ENCODE data around the gene ATG4D. TPM values are rescaled to one million over a fixed set of nuclear protein-coding genes. Genes with fewer than 3 reads are reported as not detected.
"Not testable (repeated sequence)": the region's sequence is repeated elsewhere in the genome, so short reads cannot be mapped to it uniquely, and the experiment has no call there.

ATG4D gene
- total RNA-seq, 1 donor from 2014 or later, result 34.1 TPM

DNA sequence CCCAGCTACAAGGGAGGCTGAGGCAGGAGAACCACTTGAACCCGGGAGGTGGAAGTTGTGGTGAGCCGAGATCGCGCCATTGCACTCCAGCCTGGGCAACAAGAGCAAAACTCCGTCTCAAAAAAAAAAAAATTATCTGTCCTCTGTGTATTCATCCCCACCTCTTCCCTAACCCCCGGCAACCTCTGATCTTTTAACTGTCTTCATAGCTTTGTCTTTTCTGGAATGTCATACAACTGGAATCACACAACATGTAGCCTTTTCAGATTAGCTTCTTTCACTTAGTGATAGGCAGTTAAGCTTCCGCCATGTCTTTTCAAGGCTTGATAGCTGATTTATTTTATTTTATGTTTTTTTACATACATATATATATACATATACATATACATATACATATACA, 18.1 kb upstream of the ATG4D start:
- intact Hi-C loops (cut with micrococcal nuclease), result no loop called here
- DNase-seq (ENCODE audit: low spot score), result no peak
- no peaks in the 10 kb centered on the region for H3K36me3 Mint-ChIP-seq (ENCODE audit: low read depth)
- no peaks in the 10 kb centered on the region for H3K4me1 Mint-ChIP-seq (ENCODE audit: low read depth)
- H3K27ac Mint-ChIP-seq, result no peak overlapping the region
- H3K27me3 Mint-ChIP-seq (ENCODE audit: low read depth), result peaks cover 6% of the 10 kb centered on the region
- H3K9me3 Mint-ChIP-seq, result no peaks in the 10 kb centered on the region
- no peak overlapping the region for H3K4me3 Mint-ChIP-seq (ENCODE audit: low read depth)

DNA sequence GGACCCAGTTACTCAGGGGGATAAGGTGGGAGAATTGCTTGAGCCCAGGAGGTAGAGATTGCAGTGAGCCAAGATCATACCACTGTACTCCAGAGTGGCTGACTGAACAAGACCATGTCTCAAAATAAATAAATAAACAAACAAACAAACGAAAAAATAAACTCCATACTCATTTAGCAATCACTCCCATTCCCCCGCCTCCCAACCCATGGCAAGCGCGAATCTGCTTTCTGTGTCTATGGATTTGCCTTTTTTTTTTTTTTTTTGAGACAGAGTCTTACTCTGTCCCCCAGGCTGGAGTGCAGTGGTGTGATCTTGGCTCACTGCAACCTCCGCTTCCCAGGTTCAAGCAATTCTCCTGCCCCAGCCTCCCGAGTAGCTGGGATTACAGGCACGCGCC, 16.8 kb upstream of the ATG4D start:
- H3K4me3 Mint-ChIP-seq (ENCODE audit: low read depth); H3K27me3 Mint-ChIP-seq (ENCODE audit: low read depth); H3K36me3 Mint-ChIP-seq (ENCODE audit: low read depth); DNase-seq (ENCODE audit: low spot score); intact Hi-C loops (cut with micrococcal nuclease); H3K9me3 Mint-ChIP-seq; H3K4me1 Mint-ChIP-seq (ENCODE audit: low read depth); H3K27ac Mint-ChIP-seq: not testable (repeated sequence)

DNA sequence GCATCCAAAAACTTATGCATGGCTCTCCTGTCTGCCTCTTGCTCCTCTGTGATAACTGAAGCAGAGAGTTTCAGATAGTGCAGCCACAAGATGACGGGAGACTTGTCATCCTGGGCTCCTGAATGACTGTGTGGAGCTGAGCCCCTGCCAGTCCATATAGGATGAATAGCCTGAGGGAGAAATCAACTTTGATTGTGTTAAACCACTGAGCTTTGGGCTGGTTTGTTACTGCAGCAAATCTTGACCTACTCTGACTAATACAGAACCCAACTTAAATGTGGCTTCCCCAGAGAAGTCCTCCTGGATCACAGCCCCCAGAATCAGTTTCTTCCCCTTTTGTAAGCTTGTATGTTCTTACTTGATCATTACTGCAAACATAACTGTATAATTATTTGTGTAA, 11.2 kb upstream of the ATG4D start:
- H3K4me3 Mint-ChIP-seq (ENCODE audit: low read depth), result no peak overlapping the region
- H3K9me3 Mint-ChIP-seq, result no peaks in the 10 kb centered on the region
- intact Hi-C loops (cut with micrococcal nuclease), result no loop called here
- no peak overlapping the region for H3K27ac Mint-ChIP-seq
- no peaks in the 10 kb centered on the region for H3K36me3 Mint-ChIP-seq (ENCODE audit: low read depth)
- H3K27me3 Mint-ChIP-seq (ENCODE audit: low read depth), result peaks cover 7% of the 10 kb centered on the region
- no peak for DNase-seq (ENCODE audit: low spot score)
- H3K4me1 Mint-ChIP-seq (ENCODE audit: low read depth), result no peaks in the 10 kb centered on the region

DNA sequence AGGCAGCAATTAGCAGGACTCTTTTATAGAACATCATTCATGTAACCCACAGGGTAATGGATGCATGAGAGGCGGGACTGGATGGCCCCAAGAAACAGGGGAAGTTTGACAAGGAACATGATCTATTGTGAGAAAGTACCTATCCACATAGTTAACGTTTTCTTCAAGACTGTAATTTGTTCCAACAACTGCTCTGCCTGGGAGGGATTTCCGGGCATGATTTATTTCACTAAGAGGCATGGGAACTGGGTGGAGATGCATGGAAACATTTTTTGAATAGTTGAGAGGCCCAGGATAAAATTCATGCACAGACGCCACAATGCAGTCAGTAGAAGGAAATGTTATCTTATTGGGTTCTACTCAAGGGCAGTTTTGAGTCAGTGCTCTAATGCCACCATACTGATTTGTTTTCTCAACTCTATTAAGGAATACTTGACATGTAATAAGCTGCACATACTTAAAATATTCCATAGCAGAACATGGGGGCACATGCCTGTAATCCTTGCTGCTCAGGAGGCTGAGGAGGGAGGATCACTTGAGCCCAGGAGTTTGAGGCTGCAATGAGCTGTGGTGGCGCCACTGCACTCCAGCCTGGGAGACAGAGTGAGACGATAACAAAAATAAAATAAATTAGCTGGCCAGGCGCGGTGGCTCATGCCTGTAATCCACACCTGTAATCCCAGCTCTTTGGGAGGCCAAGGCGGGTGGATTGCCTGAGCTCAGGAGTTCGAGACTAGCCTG, 9.9 kb upstream of the ATG4D start:
- no peak overlapping the region for H3K4me3 Mint-ChIP-seq (ENCODE audit: low read depth)
- no peaks in the 10 kb centered on the region for H3K4me1 Mint-ChIP-seq (ENCODE audit: low read depth)
- no peaks in the 10 kb centered on the region for H3K9me3 Mint-ChIP-seq
- intact Hi-C loops (cut with micrococcal nuclease), result no loop called here
- no peak overlapping the region for H3K27ac Mint-ChIP-seq
- DNase-seq (ENCODE audit: low spot score), result no peak
- H3K36me3 Mint-ChIP-seq (ENCODE audit: low read depth), result no peaks in the 10 kb centered on the region
- H3K27me3 Mint-ChIP-seq (ENCODE audit: low read depth), result peaks cover 16% of the 10 kb centered on the region

DNA sequence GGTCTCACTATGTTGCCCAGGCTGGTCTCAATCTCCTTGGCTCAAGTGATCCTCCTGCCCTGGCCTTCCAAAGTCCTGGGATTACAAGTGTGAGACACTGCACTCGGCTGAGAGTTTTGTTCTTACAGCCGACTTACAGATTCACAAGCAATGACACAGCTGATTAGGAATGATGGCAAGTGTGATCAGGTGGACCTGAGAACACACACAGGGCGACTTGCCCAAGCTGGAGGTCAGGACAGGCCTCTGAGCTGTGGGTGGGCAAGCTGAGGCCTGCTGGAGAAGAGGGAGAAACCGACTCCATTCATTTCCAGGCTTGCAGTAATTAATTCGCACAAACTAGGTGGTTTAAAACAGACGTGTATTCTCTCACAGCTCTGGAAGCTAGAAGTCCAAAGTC, 8.1 kb upstream of the ATG4D start:
- no peak for DNase-seq (ENCODE audit: low spot score)
- Mint-ChIP-seq H3K9me3 (no peaks in the 10 kb centered on the region), H3K4me1 (ENCODE audit: low read depth) (no peaks in the 10 kb centered on the region), H3K4me3 (ENCODE audit: low read depth) (no peak overlapping the region), H3K27me3 (ENCODE audit: low read depth) (peaks cover 26% of the 10 kb centered on the region), H3K36me3 (ENCODE audit: low read depth) (no peaks in the 10 kb centered on the region), H3K27ac (no peak overlapping the region)
- intact Hi-C loops (cut with micrococcal nuclease), result no loop called here

- peaks cover 28% of the 10 kb centered on the region for H3K27me3 Mint-ChIP-seq (ENCODE audit: low read depth)
- no peaks in the 10 kb centered on the region for H3K36me3 Mint-ChIP-seq (ENCODE audit: low read depth)
- H3K4me3 Mint-ChIP-seq (ENCODE audit: low read depth), result no peak overlapping the region
- no peaks in the 10 kb centered on the region for H3K4me1 Mint-ChIP-seq (ENCODE audit: low read depth)
- no peak for DNase-seq (ENCODE audit: low spot score)
- H3K27ac Mint-ChIP-seq, result no peak overlapping the region
- intact Hi-C loops (cut with micrococcal nuclease), result no loop called here
- no peaks in the 10 kb centered on the region for H3K9me3 Mint-ChIP-seq
Observed at GRCh38 chr19:10537668-10538067, 6.0 kb upstream of the ATG4D start.

GRCh38 chr19:10538204-10538983, 5.3 kb upstream of the ATG4D start:
- DNase-seq (ENCODE audit: low spot score), result no peak
- no peak overlapping the region for H3K4me3 Mint-ChIP-seq (ENCODE audit: low read depth)
- H3K27ac Mint-ChIP-seq, result no peak overlapping the region
- H3K36me3 Mint-ChIP-seq (ENCODE audit: low read depth), result no peaks in the 10 kb centered on the region
- intact Hi-C loops (cut with micrococcal nuclease), result no loop called here
- H3K4me1 Mint-ChIP-seq (ENCODE audit: low read depth), result peaks cover 2% of the 10 kb centered on the region
- no peaks in the 10 kb centered on the region for H3K9me3 Mint-ChIP-seq
- peaks cover 28% of the 10 kb centered on the region for H3K27me3 Mint-ChIP-seq (ENCODE audit: low read depth)

GRCh38 chr19:10539016-10539415, 4.7 kb upstream of the ATG4D start:
- intact Hi-C loops (cut with micrococcal nuclease); H3K27ac Mint-ChIP-seq; H3K36me3 Mint-ChIP-seq (ENCODE audit: low read depth); DNase-seq (ENCODE audit: low spot score); H3K4me3 Mint-ChIP-seq (ENCODE audit: low read depth); H3K9me3 Mint-ChIP-seq; H3K4me1 Mint-ChIP-seq (ENCODE audit: low read depth): not testable (repeated sequence)
- H3K27me3 Mint-ChIP-seq (ENCODE audit: low read depth), result peaks cover 28% of the 10 kb centered on the region

DNA sequence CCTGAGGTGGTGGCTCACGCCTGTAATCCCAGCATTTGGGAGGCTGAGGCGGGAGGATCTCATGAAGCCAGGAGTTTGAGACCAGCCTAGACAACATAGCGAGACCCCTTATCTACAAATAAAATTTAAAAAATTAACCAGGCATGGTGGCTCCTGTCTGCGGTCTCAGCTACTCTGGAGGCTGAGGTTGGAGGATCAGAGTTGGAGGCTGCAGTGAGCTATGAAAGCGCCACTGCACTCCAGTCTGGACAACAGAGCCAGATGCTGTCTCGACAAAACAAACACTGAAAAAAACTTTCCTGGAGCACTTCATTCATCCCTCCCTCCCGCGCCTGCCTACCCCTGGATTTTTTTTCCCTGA, 665 bp upstream of the ATG4D start:
- H3K9me3 Mint-ChIP-seq, result no peaks in the 10 kb centered on the region
- DNase-seq (ENCODE audit: low spot score), result no peak
- H3K36me3 Mint-ChIP-seq (ENCODE audit: low read depth), result peaks cover 8% of the 10 kb centered on the region
- H3K27me3 Mint-ChIP-seq (ENCODE audit: low read depth), result peaks cover 20% of the 10 kb centered on the region
- no peak overlapping the region for H3K27ac Mint-ChIP-seq
- H3K4me1 Mint-ChIP-seq (ENCODE audit: low read depth), result peaks cover 8% of the 10 kb centered on the region
- intact Hi-C loops (cut with micrococcal nuclease), result loop anchor here (1.0 kb wide), 1 partner anchor 26 kb away; no protein-coding TSS in a partner anchor
- peak overlapping the region; percentile 76 for H3K4me3 Mint-ChIP-seq (ENCODE audit: low read depth)

DNA sequence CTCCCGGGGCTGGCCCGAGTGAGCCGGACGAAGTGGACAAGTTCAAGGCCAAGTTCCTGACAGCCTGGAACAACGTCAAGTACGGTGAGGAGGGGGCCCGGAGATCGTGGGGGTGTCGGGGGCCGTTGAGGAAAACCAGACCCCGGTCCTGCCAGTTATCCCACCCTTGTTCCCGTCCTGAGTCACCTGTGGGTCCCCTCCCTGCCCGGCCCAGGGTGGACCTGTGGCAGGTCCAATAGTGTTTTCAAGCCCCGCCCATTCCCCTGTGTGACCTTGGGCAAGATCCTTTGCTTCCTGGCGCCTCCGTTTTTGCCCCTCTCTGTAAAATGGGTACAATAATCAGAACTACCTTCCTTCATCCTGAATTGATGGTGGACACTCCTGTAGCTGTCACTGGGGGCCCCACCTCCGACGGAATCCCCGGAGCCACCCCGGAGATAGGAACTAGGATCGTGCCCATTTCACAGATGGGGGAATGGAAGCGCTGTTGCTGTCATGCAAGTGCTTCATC, 593 bp downstream of the ATG4D start:
- intact Hi-C loops (cut with micrococcal nuclease), result no loop called here
- Mint-ChIP-seq H3K4me3 (ENCODE audit: low read depth) (peak overlapping the region; percentile 88), H3K4me1 (ENCODE audit: low read depth) (peaks cover 8% of the 10 kb centered on the region), H3K27me3 (ENCODE audit: low read depth) (peaks cover 7% of the 10 kb centered on the region), H3K9me3 (no peaks in the 10 kb centered on the region), H3K36me3 (ENCODE audit: low read depth) (peaks cover 19% of the 10 kb centered on the region), H3K27ac (peak overlapping the region; percentile 78)
- DNase-seq (ENCODE audit: low spot score), result no peak

- Mint-ChIP-seq H3K4me3 (ENCODE audit: low read depth) (peak overlapping the region; percentile 88), H3K27ac (peak overlapping the region; percentile 78), H3K4me1 (ENCODE audit: low read depth) (peaks cover 8% of the 10 kb centered on the region), H3K9me3 (no peaks in the 10 kb centered on the region), H3K27me3 (ENCODE audit: low read depth) (peaks cover 7% of the 10 kb centered on the region), H3K36me3 (ENCODE audit: low read depth) (peaks cover 23% of the 10 kb centered on the region)
- DNase-seq (ENCODE audit: low spot score), result no peak
- intact Hi-C loops (cut with micrococcal nuclease), result no loop called here
Observed at GRCh38 chr19:10544753-10545251, 1.1 kb downstream of the ATG4D start.

GRCh38 chr19:10546817-10547216, 3.1 kb downstream of the ATG4D start:
- Mint-ChIP-seq H3K4me1 (ENCODE audit: low read depth) (peaks cover 13% of the 10 kb centered on the region), H3K4me3 (ENCODE audit: low read depth) (no peak overlapping the region), H3K9me3 (no peaks in the 10 kb centered on the region), H3K36me3 (ENCODE audit: low read depth) (peaks cover 39% of the 10 kb centered on the region), H3K27me3 (ENCODE audit: low read depth) (no peaks in the 10 kb centered on the region), H3K27ac (no peak overlapping the region)
- intact Hi-C loops (cut with micrococcal nuclease), result no loop called here
- DNase-seq (ENCODE audit: low spot score), result no peak

DNA sequence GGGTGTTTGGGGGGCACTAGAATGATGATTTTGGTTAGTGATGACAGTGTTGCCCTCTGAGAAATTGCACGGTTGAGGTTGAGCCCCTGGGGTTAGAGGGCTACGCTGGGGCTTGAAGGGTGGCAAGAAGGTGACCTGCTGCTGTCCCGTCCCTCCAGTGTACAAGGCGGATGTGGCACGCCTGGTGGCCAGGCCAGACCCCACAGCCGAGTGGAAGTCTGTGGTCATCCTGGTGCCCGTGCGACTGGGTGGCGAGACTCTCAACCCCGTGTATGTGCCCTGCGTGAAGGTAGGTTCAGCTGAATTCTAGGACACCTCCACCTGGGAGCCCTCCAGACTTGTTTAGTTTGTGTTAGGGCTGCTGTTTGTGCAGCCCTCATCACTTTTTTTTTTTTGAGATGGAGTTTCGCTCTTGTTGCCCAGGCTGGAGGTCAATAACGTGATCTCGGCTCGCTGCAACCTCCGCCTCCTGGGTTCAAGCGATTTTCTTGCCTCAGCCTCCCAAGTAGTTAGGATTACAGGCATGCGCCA, 5.1 kb downstream of the ATG4D start:
- Mint-ChIP-seq H3K4me3 (ENCODE audit: low read depth) (no peak overlapping the region), H3K27me3 (ENCODE audit: low read depth) (no peaks in the 10 kb centered on the region), H3K9me3 (no peaks in the 10 kb centered on the region), H3K36me3 (ENCODE audit: low read depth) (peaks cover 59% of the 10 kb centered on the region), H3K27ac (no peak overlapping the region), H3K4me1 (ENCODE audit: low read depth) (peaks cover 25% of the 10 kb centered on the region)
- intact Hi-C loops (cut with micrococcal nuclease), result no loop called here
- no peak for DNase-seq (ENCODE audit: low spot score)

All from activated T-helper 2 cell treated with anti-CD3 and anti-CD28 coated beads, Interferon-gamma antibody, Interleukin-2, Interleukin-4, amounts not matched to agents 10 μg/mL and 5 μg/mL and 100 μg/mL, durations not matched to agents 14 hours and 24 hours and 36 hours (primary cell).